Transverse colon (tissue), 4 donors: ENCODE data around the gene IL4R.

Experiments used
- EP300 ChIP-seq: sonication (generic); formaldehyde crosslinking; IDR thresholded peaks from one replicate; pipeline ENCODE4 v1.6.1; 2017; ENCODE audit warnings: antibody characterized with exemption, low read depth
- POLR2A ChIP-seq: fragments of 450-650 bp; IDR thresholded peaks from one replicate; pipeline ENCODE4 v1.6.1; 2016; ENCODE audit warnings: antibody characterized with exemption, mild to moderate bottlenecking, moderate library complexity
- POLR2AphosphoS5 ChIP-seq, 3 donors: sonication (generic); formaldehyde crosslinking; IDR thresholded peaks; one replicate each; pipeline ENCODE4 v1.6.1; 2016; ENCODE audit warnings: antibody characterized with exemption in 3 of 3
- TF ChIP-seq, protein P1 (sequence below), 5 experiments: fragments of 200-600 bp in 3 of 5; fragments of 450-650 bp in 2 of 5; sonication (generic) in 3 of 5; IDR thresholded peaks; 1 replicate in 2 of 5; 2 replicates in 3 of 5; pipeline ENCODE4 v1.5.1; 2016 to 2017; ENCODE audit warnings: antibody characterized with exemption in 5 of 5, inconsistent platforms in 3 of 5, mild to moderate bottlenecking in 2 of 5, moderate library complexity in 1 of 5

DNA sequence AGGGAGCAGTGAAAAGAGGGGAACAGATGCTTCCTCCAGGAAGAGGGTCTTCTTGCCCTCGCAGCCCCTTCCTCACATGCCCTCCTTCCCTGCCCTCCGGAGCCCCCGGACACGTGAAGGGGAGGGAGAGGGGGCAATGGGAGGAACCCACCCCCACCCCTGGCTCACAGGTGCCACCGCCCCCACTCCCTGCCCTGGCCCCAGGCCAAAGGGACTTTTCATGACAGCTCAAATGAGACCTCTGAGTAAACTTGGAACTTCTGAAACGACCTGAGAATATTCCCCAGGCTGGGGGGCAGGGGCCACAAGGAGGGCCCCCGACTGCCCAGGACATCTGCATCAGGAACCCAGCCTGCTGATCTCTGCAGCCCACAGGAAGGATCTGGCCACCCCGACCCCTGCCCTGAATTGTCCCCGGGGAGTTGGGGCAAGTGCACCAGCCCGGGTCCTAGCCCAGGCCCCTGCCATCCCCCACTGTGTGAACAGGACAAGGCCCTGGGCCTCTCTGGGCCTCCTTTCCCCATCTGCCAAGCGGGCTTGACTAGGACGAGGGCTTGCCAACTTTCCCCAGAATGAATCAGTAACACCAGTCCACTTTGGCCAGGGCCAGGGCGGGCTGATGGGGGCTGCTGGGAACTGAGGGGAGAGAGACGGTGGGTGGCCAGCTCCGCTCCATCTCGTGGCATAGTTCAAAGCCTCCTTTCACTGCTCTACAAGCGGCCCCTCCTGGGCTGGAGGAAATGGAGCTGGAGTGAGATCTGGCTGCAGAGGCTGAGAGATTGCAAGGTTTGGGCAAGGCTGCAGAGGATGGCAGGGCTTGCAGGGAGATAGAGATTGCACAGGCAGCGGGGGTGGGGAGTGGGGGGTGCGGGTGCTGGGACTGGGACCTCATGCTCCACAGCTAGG, 92.0 kb downstream of the IL4R start:
- TF ChIP-seq, protein P1, sequence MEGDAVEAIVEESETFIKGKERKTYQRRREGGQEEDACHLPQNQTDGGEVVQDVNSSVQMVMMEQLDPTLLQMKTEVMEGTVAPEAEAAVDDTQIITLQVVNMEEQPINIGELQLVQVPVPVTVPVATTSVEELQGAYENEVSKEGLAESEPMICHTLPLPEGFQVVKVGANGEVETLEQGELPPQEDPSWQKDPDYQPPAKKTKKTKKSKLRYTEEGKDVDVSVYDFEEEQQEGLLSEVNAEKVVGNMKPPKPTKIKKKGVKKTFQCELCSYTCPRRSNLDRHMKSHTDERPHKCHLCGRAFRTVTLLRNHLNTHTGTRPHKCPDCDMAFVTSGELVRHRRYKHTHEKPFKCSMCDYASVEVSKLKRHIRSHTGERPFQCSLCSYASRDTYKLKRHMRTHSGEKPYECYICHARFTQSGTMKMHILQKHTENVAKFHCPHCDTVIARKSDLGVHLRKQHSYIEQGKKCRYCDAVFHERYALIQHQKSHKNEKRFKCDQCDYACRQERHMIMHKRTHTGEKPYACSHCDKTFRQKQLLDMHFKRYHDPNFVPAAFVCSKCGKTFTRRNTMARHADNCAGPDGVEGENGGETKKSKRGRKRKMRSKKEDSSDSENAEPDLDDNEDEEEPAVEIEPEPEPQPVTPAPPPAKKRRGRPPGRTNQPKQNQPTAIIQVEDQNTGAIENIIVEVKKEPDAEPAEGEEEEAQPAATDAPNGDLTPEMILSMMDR (IDR thresholded peaks at IDR 0.05), result no peak
- TF ChIP-seq POLR2A (no peak), EP300 (no peak), POLR2AphosphoS5 (IDR thresholded peaks at IDR 0.05) (no peak)
